Measurements from ENCODE around the gene FECH. TPM values are rescaled to one million over a fixed set of nuclear protein-coding genes. Genes with fewer than 3 reads are reported as not detected.
A peak's percentile ranks its signal among the peaks of the same experiment; 100 is the strongest.

Gene FECH
- total and polyA plus RNA-seq, 9 of the 15 experiments (the other 6 are each of a cell fraction or from before 2014, with no cell fraction given) = 19.8 to 170 (median 56.8) TPM

- TF ChIP-seq RBBP5 (IDR thresholded peaks at IDR 0.05; ENCODE audit: borderline replicate concordance, insufficient read depth, low read length, poor library complexity, severe bottlenecking) = peak; percentile 43
- TF ChIP-seq STAT5B (CRISPR knock-in tag; IDR thresholded peaks at IDR 0.05) = no peak
- peak; percentile 90 for TF ChIP-seq NFE2L1 (tag; IDR thresholded peaks at IDR 0.05; ENCODE audit: borderline replicate concordance, low read depth)
- TF ChIP-seq ZNF830 (CRISPR knock-in tag; IDR thresholded peaks at IDR 0.05) = no peak
- no peak for TF ChIP-seq ZBTB17 (CRISPR knock-in tag; IDR thresholded peaks at IDR 0.05)
- no peak for TF ChIP-seq MXD1 (CRISPR knock-in tag; IDR thresholded peaks at IDR 0.05; ENCODE audit: borderline replicate concordance, poor library complexity, severe bottlenecking)
- no peak for TF ChIP-seq HNRNPK (IDR thresholded peaks at IDR 0.05; ENCODE audit: low read depth, low read length, poor library complexity, severe bottlenecking)
- no peak for TF ChIP-seq NR4A1 (CRISPR knock-in tag; IDR thresholded peaks at IDR 0.05)
- TF ChIP-seq NR4A1 (tag; IDR thresholded peaks at IDR 0.05) = no peak
- TF ChIP-seq ZNF639 (CRISPR knock-in tag; conservative IDR thresholded peaks at IDR 0.05 in 1 of 2, IDR thresholded peaks at IDR 0.05 in 1 of 2) = 0 out of 4 replicates have a peak, but pooled peaks of 1 of the 2 experiments have one; percentile 31
- no peak for TF ChIP-seq ZNF318 (IDR thresholded peaks at IDR 0.05; ENCODE audit: borderline replicate concordance in 1 of 2, low read depth in 1 of 2)
- TF ChIP-seq ZFP36 (IDR thresholded peaks at IDR 0.05; ENCODE audit: low read depth, low read length, partially characterized antibody) = no peak
These were observed at the start of gene FECH (continued) for GRCh38 chr18:57586251-57587049.
